Measurements from ENCODE around the gene LY6G5C.

GRCh38 chr6:31677955-31678354, 2.9 kb downstream of the LY6G5C start:
- no peak for TF ChIP-seq CTCF (IDR thresholded peaks at IDR 0.05; ENCODE audit: low read depth, low read length)
- no peak for TF ChIP-seq POLR2A (IDR thresholded peaks at IDR 0.05; ENCODE audit: extremely low read depth, insufficient read length)
- no peak for TF ChIP-seq MYC (IDR thresholded peaks at IDR 0.05; ENCODE audit: low read depth, low read length)
- TF ChIP-seq MAX (IDR thresholded peaks at IDR 0.05; ENCODE audit: low read depth, low read length), result no peak

Measured in NB4 (cell line).